HG02884 (cell line): ENCODE data around the gene CCR9.
A peak's percentile ranks its signal among the peaks of the same experiment; 100 is the strongest.

ENCODE experiments used
- ATAC-seq: cut with Tn5 transposase; IDR thresholded peaks from one replicate; pipeline ENCODE4 v1.9.1; 2021; ENCODE audit warnings: mild to moderate bottlenecking, moderate library complexity; ENCODE audit not compliant: unreplicated experiment

The CCR9 gene

GRCh38 chr3:45871780-45872179 lies 14.6 kb upstream of the CCR9 start:
- no peak for ATAC-seq

DNA sequence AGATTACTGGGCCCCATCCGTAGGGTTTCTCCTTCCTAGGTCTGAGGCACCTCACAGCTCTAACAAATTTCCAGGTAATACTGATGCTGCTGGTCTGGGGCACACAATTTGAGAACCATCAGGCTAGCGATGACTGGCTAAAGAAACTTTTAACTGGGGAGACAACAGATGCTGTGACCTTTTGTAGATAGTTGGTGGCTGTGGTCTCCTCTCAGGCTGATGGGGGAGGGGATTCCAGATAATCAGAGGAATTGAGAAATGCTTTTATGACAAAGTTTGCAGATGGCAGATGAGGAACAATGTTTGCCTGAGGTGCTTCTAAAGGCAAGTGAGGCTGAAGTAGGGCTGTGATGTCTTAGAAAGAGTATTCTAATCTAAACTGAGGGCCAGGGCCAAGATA lies 13.8 kb upstream of the CCR9 start:
- ATAC-seq, result no peak

GRCh38 chr3:45873036-45873435 lies 13.3 kb upstream of the CCR9 start:
- no peak for ATAC-seq

GRCh38 chr3:45873638-45874037 lies 12.7 kb upstream of the CCR9 start:
- ATAC-seq, result no peak

DNA sequence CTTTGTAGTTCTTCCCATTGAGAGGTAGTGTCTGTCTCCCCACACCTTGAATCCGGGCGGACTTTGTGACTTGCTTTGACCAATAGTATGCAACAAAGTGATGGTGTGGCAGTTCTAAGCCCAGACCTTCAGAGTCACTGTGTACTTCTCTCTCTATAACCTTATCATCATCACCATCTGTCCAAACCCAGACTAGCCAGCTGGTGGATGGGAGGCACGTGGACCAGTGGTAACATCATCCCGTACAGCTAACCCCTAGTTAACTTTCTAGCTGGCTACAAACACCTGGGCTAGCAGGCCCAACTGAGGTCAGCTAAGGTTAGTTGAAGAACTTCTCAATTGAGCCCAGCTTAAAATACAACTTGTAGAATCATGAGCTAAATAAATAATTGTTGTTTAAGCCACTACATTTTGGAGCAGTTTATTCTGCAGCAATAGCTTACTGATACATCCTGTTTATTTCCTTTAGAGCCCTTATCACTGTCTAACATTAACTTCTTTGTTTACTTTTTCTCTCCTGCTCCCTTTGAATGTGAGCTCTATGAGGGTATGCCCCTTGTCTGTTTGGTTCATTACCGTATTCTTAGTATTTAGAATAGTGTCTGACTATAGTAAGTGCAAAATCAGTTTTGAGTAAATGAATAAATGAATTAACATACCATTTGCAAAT lies 11.5 kb upstream of the CCR9 start:
- no peak for ATAC-seq

- no peak for ATAC-seq
Observed at GRCh38 chr3:45878124-45878523, 8.2 kb upstream of the CCR9 start.

DNA sequence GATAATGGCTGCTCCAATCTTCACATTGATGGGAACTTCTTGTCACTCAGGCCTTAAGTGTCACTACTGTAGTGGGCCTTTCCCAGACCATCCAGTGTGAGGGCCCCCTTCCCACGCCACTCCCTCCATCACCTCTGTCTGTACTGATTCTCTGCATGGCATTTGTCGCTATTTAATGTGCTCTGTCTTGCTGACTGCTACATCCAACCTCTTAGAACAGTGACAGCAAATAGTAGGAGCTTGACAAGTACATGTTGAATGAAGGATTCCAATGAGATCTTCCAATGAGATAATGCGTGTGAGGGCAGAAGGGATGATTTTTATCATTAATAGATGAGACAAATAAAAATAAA lies 5.6 kb upstream of the CCR9 start:
- no peak for ATAC-seq

- no peak for ATAC-seq
Observed at GRCh38 chr3:45881078-45882022, 5.0 kb upstream of the CCR9 start.

DNA sequence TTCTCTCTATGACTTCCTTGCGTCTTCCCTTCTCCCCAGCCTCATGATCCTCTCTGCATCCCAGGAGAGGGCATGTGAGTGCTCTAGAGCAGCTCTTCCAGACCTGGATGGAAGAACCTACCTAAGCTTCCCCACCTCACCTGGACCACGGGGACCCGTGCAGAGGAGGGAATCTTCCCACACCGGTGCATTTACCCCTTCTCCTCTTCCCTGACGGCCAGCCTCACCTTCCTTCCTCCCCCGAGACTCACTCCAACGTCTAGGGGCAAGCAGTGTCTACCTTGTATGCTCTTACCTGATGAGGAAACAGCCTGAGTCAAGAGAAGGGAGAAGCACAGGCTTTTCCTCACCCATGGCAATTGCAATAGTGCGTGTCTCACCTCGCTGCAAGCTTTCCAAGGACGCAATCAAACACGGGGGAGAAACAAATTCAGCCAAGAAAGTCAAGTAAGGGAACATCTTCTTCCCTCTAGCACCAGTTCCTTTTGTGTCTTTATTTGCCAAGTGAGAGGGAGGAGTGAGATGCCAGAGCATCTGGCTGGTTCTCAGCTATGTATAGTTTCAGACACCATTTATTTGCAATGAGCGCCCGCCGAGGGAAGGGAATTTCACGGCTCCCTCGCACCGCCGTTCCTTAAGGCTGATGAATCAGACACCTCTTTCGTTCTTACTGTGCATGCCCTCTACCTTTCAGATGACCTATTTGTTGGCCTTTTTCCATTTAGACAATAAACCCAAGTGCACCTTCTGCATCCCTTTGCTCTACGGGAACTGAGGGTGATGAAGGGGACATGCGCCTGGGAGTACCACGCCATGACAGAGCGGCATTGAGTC lies 1.8 kb upstream of the CCR9 start:
- no peak for ATAC-seq

DNA sequence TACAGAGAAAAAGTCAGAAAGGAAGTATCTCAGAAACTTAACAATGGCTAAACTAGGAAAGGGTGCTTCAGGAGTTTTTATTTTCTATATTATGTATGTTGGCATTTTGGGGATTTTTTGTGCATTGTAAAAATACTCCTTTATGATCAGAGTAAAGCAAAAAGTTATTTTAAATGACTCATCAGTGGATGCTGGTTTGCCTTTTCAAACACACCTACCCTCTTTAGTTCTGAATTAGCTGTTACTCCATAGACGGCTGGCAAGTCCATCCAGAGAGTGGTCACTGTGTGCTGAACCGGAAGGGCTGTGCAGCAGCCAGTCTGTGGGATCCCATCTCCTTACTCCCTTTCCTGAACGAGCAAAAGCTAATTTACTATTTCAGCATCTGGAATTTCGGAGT lies 942 bp downstream of the CCR9 start:
- no peak for ATAC-seq

DNA sequence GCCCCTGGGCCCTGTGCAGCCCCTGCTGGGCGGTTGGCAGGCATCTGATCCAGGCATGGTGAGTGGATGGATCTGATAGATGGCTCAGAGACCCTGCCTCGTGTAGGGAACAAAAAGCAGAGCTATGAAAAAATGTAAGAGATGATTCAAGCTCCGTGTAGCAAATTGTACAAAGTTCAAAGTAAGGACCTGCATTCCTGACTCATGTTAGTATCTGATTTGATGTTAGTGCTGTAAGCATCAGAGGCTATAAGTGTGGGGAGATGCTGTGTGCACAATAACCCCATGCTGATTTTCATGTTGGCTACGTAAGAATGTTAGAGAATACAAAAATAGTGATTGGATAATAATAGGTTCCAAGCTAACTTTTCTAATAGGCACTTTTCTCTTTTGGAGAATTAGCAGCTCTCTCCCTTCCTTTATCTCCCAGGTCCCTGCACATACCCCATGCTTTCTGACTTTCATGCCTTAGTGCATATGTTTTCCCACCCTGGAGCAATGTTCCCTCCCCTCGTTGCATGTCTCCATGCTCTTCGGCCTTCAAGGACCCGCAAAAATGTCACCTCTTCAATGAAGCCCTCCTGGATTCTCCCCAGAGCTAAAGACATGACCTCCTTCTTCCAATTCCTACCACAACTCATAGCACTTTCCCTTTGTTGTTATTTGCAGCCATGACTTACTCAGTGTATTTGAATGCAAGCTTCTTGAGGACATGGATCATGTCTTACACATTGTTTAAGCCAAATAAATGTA lies 1.6 kb downstream of the CCR9 start:
- ATAC-seq, result no peak

GRCh38 chr3:45889337-45889736 lies 3.0 kb downstream of the CCR9 start:
- ATAC-seq, result no peak

DNA sequence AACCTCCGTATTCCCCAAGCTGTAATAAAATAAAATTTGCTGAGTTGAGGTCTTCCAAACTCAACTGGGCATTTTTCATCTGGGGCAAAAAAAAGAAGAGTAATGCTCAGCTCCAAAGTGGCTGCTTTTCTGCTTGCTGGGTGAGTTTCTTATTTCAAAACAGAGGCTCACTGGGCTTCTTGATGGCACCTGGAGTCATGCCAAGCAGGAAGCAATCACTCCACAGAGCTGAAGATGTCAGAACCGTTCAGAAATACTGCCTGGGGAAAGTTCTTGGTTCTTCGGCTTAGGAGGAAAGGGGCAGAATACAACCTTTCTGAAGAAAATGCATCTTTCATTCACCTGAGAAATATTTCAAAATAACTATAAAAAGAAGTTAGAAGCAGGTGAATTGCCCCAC lies 4.1 kb downstream of the CCR9 start:
- ATAC-seq, result no peak

DNA sequence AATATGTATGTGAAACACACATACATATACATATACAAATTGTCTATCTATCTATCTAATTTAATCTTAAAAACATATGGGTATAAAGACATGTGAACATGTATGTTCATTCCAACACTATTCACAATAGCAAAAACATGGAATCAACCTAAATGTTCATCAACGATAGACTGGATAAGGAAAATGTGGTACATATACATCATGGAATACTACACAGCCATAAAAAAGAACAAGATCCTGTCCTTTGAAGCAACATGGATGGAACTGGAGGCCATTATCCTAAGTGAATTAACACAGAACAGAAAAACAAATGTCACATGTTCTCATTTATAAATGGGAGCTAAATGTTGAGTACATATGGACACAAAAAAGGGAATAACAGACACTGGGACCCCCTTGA lies 5.8 kb downstream of the CCR9 start:
- ATAC-seq, result no peak

- ATAC-seq, result no peak
Observed at GRCh38 chr3:45894015-45894414, 7.7 kb downstream of the CCR9 start.

- ATAC-seq, result no peak
Observed at GRCh38 chr3:45895686-45896468, 9.5 kb downstream of the CCR9 start.

DNA sequence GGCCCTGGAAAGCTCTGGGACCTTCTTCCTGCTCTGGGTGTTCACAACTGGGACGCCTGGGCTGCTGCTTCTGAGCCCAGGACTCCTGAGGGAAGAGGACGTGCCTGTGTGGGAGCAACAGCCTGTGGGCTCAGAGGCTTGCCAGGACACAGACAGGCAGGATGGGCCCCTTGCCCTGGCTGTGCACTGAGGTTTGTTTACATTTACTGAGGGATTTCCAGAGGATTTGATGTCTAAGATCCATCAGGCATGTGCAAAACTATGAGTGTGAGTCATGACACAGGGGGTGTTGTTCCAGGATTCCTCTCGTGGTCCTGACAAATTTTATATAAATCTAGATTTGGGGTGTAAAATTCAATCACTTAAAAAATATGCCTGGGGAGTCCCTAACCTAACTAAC lies 10.6 kb downstream of the CCR9 start:
- ATAC-seq, result no peak

GRCh38 chr3:45904931-45905330 lies 18.6 kb downstream of the CCR9 start:
- peak; percentile 55 for ATAC-seq

- no peak for ATAC-seq
Observed at GRCh38 chr3:45905755-45906154, 19.4 kb downstream of the CCR9 start.
